Loucy (cell line): ENCODE data around the gene LNPEP.

Experiments used
- EZH2phosphoT487 ChIP-seq: fragments of 200-600 bp; IDR thresholded peaks from 2 replicates; pipeline ENCODE4 v1.6.1; 2018; ENCODE audit warnings: antibody characterized with exemption, mild to moderate bottlenecking, moderate library complexity, borderline replicate concordance
- TF ChIP-seq, protein P1 (sequence below): fragments of 200-600 bp; sonication (generic); conservative IDR thresholded peaks from 2 replicates; pipeline ENCODE4 v1.5.1; 2014; ENCODE audit warnings: mild to moderate bottlenecking, antibody characterized with exemption, low read length

DNA sequence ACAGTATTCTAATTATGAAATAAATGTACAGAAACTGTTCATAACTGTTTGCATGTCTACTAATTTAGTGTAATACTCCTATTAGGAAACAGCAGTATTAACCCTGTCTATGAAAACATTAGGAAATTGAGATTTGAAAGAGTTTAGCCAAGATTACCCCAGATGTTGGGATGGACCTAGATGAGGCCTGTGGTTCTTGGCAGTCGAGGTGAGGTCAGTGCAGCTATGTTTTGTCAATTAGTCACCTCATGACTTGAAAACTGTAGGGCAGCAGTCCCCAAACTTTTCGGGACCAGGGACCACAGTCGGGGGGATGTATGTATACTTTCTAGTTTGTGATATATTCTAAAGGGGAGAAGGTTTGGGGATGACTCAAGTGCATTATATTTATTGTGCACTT lies 4.7 kb downstream of the LNPEP start:
- TF ChIP-seq, protein P1, sequence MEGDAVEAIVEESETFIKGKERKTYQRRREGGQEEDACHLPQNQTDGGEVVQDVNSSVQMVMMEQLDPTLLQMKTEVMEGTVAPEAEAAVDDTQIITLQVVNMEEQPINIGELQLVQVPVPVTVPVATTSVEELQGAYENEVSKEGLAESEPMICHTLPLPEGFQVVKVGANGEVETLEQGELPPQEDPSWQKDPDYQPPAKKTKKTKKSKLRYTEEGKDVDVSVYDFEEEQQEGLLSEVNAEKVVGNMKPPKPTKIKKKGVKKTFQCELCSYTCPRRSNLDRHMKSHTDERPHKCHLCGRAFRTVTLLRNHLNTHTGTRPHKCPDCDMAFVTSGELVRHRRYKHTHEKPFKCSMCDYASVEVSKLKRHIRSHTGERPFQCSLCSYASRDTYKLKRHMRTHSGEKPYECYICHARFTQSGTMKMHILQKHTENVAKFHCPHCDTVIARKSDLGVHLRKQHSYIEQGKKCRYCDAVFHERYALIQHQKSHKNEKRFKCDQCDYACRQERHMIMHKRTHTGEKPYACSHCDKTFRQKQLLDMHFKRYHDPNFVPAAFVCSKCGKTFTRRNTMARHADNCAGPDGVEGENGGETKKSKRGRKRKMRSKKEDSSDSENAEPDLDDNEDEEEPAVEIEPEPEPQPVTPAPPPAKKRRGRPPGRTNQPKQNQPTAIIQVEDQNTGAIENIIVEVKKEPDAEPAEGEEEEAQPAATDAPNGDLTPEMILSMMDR = no peak
- TF ChIP-seq EZH2phosphoT487 = no peak
